DND-41 (cell line): ENCODE data around the gene DGKG.

Source experiments
- ATAC-seq: fragments of 200-7000 bp; cut with Tn5 transposase; 3 replicates; pipeline ENCODE4 v1.9.1; 2021; ENCODE audit warnings: low read depth; ENCODE audit not compliant: insufficient read depth
- DNase-seq: peaks from one replicate; pipeline ENCODE4 v3.0.0-alpha.2; 2020
- H2AFZ ChIP-seq: 2 replicates; pipeline ENCODE4 v1.6.0; 2012; ENCODE audit warnings: low read depth, low read length
- H3K27ac ChIP-seq: 2 replicates; pipeline ENCODE4 v1.5.1; 2012; ENCODE audit warnings: low read length, inconsistent platforms
- H3K27me3 ChIP-seq: fragments of 200-600 bp; sonication (generic); 2 replicates; pipeline ENCODE4 v1.6.0; 2012; ENCODE audit warnings: low read length, mild to moderate bottlenecking, inconsistent platforms; ENCODE audit not compliant: insufficient read depth, poor library complexity
- H3K36me3 ChIP-seq: 2 replicates; pipeline ENCODE4 v1.5.1; 2012; ENCODE audit warnings: low read length, inconsistent platforms; ENCODE audit not compliant: insufficient read depth
- H3K4me1 ChIP-seq: 2 replicates; pipeline ENCODE4 v1.5.1; 2012; ENCODE audit warnings: mild to moderate bottlenecking, low read length; ENCODE audit not compliant: insufficient read depth
- H3K4me2 ChIP-seq: 2 replicates; pipeline ENCODE4 v1.6.0; 2012; ENCODE audit warnings: mild to moderate bottlenecking, moderate library complexity, low read length, inconsistent platforms; ENCODE audit not compliant: insufficient read depth
- H3K4me3 ChIP-seq, 2 experiments: fragments of 200-600 bp in 1 of 2; shearing (Covaris generic) in 1 of 2; 2 replicates each; pipeline ENCODE4 v1.5.1; 2012 to 2016; ENCODE audit warnings: inconsistent platforms in 2 of 2, low read length in 2 of 2, mild to moderate bottlenecking in 2 of 2, low read depth in 1 of 2, moderate library complexity in 1 of 2
- H3K79me2 ChIP-seq: 2 replicates; pipeline ENCODE4 v1.6.0; 2012; ENCODE audit warnings: low read length, inconsistent platforms; ENCODE audit not compliant: insufficient read depth
- H3K9ac ChIP-seq: 2 replicates; pipeline ENCODE4 v1.6.0; 2012; ENCODE audit warnings: low read depth, mild to moderate bottlenecking, inconsistent platforms, low read length, moderate library complexity
- H3K9me3 ChIP-seq: 2 replicates; pipeline ENCODE4 v1.5.1; 2012; ENCODE audit warnings: low read length, moderate library complexity, mild to moderate bottlenecking, inconsistent platforms; ENCODE audit not compliant: insufficient read depth, severe bottlenecking
- H4K20me1 ChIP-seq: 2 replicates; pipeline ENCODE4 v1.6.0; 2012; ENCODE audit warnings: low read length; ENCODE audit not compliant: insufficient read depth
- CTCF ChIP-seq: IDR thresholded peaks from 2 replicates; pipeline ENCODE4 v1.5.1; 2012; ENCODE audit warnings: borderline replicate concordance, low read length, moderate library complexity, mild to moderate bottlenecking; ENCODE audit not compliant: poor library complexity, severe bottlenecking; ENCODE audit errors: extremely low read depth
- EZH2 ChIP-seq: IDR thresholded peaks from 3 replicates; pipeline ENCODE4 v1.6.1; 2012; ENCODE audit warnings: borderline replicate concordance, low read depth, mild to moderate bottlenecking, moderate library complexity, low read length, inconsistent platforms; ENCODE audit not compliant: severe bottlenecking

Gene DGKG

GRCh38 chr3:186339180-186339918 is 22.7 kb downstream of the DGKG start:
- no peaks in the 10 kb centered on the region for H3K79me2 ChIP-seq
- H3K9me3 ChIP-seq = no peaks in the 10 kb centered on the region
- ATAC-seq = no peak
- no peaks in the 10 kb centered on the region for H3K4me1 ChIP-seq
- TF ChIP-seq EZH2 = no peak
- no peak for TF ChIP-seq CTCF
- H2AFZ ChIP-seq = no peak overlapping the region
- no peak overlapping the region for H3K27ac ChIP-seq
- no peak overlapping the region for H3K4me2 ChIP-seq
- H3K4me3 ChIP-seq = no peak overlapping the region
- DNase-seq = no peak
- peaks cover 9% of the 10 kb centered on the region for H3K27me3 ChIP-seq
- H3K36me3 ChIP-seq = no peaks in the 10 kb centered on the region
- H3K9ac ChIP-seq = no peak overlapping the region
- H4K20me1 ChIP-seq = no peaks in the 10 kb centered on the region

- Histone ChIP-seq H3K36me3 (no peaks in the 10 kb centered on the region), H3K79me2 (no peaks in the 10 kb centered on the region), H3K27ac (no peak overlapping the region), H3K4me3 (no peak overlapping the region), H3K9ac (no peak overlapping the region), H3K9me3 (no peaks in the 10 kb centered on the region), H3K4me1 (no peaks in the 10 kb centered on the region), H3K27me3 (peaks cover 25% of the 10 kb centered on the region), H2AFZ (no peak overlapping the region), H3K4me2 (no peak overlapping the region), H4K20me1 (no peaks in the 10 kb centered on the region)
- DNase-seq = no peak
- TF ChIP-seq EZH2 = no peak
- TF ChIP-seq CTCF = no peak
- ATAC-seq = no peak
Measured at GRCh38 chr3:186333256-186333655, 28.8 kb downstream of the DGKG start.

GRCh38 chr3:186330772-186331460 is 31.1 kb downstream of the DGKG start:
- H3K4me2 ChIP-seq = no peak overlapping the region
- no peak overlapping the region for H2AFZ ChIP-seq
- DNase-seq (no peak), ATAC-seq (no peak)
- TF ChIP-seq CTCF (no peak), EZH2 (no peak)
- H3K27me3 ChIP-seq = peaks cover 28% of the 10 kb centered on the region
- no peak overlapping the region for H3K27ac ChIP-seq
- no peak overlapping the region for H3K9ac ChIP-seq
- H4K20me1 ChIP-seq = no peaks in the 10 kb centered on the region
- no peaks in the 10 kb centered on the region for H3K4me1 ChIP-seq
- H3K9me3 ChIP-seq = no peaks in the 10 kb centered on the region
- no peaks in the 10 kb centered on the region for H3K36me3 ChIP-seq
- H3K79me2 ChIP-seq = no peaks in the 10 kb centered on the region
- no peak overlapping the region for H3K4me3 ChIP-seq

- Histone ChIP-seq H3K27ac (no peak overlapping the region), H3K9ac (no peak overlapping the region)
Measured at GRCh38 chr3:186329589-186329988, 32.4 kb downstream of the DGKG start.

More at GRCh38 chr3:186329589-186329988, 32.4 kb downstream of the DGKG start:
- no peak overlapping the region for H2AFZ ChIP-seq
- ATAC-seq = no peak
- H3K36me3 ChIP-seq = no peaks in the 10 kb centered on the region
- H3K4me2 ChIP-seq = no peak overlapping the region
- H3K9me3 ChIP-seq = no peaks in the 10 kb centered on the region
- H3K79me2 ChIP-seq = no peaks in the 10 kb centered on the region
- no peak overlapping the region for H3K4me3 ChIP-seq
- peaks cover 28% of the 10 kb centered on the region for H3K27me3 ChIP-seq
- H4K20me1 ChIP-seq = no peaks in the 10 kb centered on the region
- TF ChIP-seq EZH2 (no peak), CTCF (no peak)
- H3K4me1 ChIP-seq = no peaks in the 10 kb centered on the region
- no peak for DNase-seq
